Hepatocyte (in vitro differentiated cells): ENCODE measurements around the gene FRMD4B.
"Not testable (repeated sequence)": the region's sequence is repeated elsewhere in the genome, so short reads cannot be mapped to it uniquely, and the experiment has no call there.

Experiments
- EZH2 ChIP-seq: fragments of 200-600 bp; sonication (generic); IDR thresholded peaks from 2 replicates; pipeline ENCODE4 v1.6.1; 2016; ENCODE audit warnings: antibody characterized with exemption, mild to moderate bottlenecking, borderline replicate concordance
- TF ChIP-seq, protein P1 (sequence below): fragments of 200-600 bp; sonication (generic); IDR thresholded peaks from 2 replicates; pipeline ENCODE4 v1.5.1; 2016; ENCODE audit warnings: antibody characterized with exemption, mild to moderate bottlenecking; ENCODE audit not compliant: poor library complexity

DNA sequence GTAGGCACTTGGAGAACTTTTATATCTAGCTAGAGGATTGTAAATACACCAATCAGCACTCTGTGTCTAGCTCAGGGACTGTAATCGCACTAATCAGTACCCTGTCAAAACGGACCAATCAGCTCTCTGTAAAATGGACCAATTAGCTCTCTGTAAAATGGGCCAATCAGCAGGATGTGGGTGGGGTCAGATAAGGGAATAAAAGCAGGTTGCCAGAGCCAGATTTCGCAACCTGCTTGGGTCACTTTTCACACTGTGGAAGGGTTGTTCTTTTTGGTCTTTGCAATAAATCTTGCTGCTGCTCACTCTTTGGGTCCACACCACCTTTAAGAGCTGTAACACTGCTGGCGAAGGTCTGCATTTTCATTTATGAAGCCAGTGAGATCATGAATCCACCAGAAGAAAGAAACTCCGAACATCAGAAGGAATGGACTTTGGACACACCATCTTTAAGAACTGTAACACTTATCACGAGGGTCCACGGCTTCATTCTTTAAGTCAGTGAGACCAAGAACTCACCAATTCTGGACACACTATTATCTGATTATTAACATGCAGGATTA, 125.0 kb downstream of the FRMD4B start:
- not testable (repeated sequence) for TF ChIP-seq EZH2
- TF ChIP-seq, protein P1, sequence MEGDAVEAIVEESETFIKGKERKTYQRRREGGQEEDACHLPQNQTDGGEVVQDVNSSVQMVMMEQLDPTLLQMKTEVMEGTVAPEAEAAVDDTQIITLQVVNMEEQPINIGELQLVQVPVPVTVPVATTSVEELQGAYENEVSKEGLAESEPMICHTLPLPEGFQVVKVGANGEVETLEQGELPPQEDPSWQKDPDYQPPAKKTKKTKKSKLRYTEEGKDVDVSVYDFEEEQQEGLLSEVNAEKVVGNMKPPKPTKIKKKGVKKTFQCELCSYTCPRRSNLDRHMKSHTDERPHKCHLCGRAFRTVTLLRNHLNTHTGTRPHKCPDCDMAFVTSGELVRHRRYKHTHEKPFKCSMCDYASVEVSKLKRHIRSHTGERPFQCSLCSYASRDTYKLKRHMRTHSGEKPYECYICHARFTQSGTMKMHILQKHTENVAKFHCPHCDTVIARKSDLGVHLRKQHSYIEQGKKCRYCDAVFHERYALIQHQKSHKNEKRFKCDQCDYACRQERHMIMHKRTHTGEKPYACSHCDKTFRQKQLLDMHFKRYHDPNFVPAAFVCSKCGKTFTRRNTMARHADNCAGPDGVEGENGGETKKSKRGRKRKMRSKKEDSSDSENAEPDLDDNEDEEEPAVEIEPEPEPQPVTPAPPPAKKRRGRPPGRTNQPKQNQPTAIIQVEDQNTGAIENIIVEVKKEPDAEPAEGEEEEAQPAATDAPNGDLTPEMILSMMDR, result not testable (repeated sequence)
